TTC549 (cell line): Measurements from ENCODE around the gene TNN.

Experiments
- FAIRE-seq: peaks from 2 replicates; lab custom pipeline; 2012; peaks lifted over from hg19 to GRCh38; lab: Jason Lieb, UNC

Gene TNN

GRCh38 chr1:175116210-175116798, 48.7 kb downstream of the TNN start:
- FAIRE-seq: no peak

DNA sequence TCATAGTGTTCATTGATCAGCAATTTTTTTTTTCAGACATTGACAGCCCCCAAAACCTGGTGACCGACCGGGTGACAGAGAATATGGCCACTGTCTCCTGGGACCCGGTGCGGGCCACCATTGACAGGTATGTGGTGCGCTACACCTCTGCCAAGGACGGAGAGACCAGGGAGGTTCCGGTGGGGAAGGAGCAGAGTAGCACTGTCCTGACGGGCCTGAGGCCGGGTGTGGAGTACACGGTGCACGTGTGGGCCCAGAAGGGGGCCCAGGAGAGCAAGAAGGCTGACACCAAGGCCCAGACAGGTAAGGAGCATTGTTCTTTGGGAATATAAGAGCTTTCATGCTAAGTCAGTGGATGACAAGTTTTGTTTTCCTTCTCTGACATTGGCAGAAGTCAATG, 49.3 kb downstream of the TNN start:
- no peak for FAIRE-seq

DNA sequence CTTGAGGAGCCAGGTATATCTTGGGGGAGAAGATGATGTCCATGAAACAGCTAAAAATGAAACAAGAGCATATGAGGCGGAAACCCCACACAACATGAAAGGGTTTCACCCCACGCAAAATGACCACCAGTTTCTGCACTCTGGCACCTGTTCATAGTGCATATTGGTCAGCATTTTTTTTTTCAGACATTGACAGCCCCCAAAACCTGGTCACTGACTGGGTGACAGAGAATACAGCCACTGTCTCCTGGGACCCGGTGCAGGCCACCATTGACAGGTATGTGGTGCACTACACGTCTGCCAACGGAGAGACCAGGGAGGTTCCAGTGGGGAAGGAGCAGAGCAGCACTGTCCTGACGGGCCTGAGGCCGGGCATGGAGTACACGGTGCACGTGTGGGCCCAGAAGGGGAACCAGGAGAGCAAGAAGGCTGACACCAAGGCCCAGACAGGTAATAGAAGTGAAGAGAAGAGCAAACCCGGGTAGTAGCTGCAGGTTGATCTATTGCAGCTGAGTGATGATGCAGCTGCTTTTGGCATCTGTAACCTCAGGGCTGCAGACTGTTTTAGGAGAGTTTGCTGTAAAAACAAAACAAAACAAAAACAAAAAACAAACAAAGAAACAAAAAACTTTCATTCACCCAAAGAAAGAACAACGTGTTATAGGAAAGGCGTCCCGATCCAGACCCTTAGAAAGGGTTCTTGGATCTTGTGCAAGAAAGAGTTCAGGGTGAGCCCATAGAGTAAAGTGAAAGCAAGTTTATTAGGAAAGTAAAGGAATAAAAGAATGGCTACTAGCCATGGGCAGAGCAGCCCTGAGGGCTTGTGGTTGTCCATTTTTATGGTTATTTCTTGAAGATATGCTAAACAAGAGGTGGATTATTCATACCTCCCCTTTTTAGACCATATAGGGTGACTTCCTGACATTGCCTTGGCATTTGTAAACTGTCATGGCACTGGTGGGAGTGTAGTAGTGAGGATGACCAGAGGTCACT, 51.0 kb downstream of the TNN start:
- no peak for FAIRE-seq

DNA sequence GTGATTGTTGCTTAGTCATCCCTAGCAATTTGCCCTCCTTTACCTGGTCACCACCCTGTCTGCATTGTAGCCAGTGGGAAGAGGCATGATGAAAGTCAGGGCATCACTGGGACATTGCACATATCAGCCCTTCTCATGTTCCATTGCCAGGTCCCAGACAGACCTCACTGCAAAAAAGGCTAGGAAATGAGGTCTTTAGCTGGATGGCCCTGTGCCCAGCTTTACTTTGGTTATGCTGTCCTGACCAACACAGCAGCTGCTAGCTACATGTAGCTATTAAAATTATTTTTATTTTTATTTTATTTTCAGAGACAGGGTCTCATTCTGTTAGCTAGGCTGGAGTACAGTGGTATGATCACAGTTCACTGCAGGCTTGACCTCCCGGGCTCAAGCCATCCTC, 52.9 kb downstream of the TNN start:
- FAIRE-seq: no peak

GRCh38 chr1:175124861-175125260, 57.2 kb downstream of the TNN start:
- no peak for FAIRE-seq

DNA sequence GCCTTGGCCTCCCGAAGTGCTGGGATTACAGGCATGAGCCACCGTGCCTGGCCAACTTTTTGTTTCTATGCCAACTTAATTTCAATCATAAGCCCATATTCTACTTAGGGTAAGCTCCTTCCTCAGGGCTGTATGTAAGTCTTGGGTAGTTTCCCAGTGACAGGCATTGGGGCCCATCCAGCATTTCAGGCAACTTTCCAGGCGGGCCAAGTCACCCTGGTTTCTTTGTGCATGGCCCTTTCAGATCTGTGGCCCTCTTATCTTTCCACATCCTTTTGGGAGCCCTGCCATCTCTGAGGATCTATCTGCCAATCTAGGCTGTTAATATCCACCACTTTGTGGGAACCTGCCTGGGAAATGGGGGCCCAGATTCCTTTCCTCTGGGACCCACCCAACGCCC, 58.7 kb downstream of the TNN start:
- FAIRE-seq: no peak

DNA sequence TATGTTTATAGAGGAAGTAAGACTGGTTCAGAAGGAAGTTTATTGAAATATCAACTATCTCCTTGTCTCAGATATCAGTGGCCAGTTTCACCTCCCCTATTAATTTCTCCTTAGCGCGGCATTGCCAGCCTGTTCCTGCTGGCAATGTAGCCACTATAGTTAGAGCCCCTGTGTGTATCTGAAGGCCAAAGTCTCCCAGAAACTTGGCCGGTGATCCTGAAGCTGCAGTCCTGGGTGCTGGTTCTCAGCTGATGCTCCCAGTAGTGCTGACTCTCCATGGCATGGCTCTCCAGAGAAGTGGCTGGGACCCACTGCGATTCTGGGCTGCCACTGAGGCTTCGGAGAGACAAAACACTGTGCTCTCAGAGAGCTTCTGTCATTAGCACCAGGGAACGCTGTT, 59.9 kb downstream of the TNN start:
- FAIRE-seq: no peak

DNA sequence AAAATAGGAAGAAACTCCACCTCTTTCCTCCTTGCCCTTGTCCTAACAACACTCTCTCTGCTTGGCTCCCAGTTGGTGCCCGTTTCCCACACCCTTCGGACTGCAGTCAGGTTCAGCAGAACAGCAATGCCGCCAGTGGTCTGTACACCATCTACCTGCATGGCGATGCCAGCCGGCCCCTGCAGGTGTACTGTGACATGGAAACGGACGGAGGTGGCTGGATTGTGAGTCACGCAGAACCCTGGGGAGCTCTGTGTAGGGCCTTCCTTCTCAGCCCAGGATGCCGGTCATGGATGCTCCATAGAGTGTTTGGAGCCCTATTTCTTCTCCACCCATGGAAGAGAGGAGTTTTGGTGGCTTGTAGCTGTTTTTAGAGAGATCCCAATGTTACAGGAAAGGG, 60.9 kb downstream of the TNN start:
- FAIRE-seq: no peak

DNA sequence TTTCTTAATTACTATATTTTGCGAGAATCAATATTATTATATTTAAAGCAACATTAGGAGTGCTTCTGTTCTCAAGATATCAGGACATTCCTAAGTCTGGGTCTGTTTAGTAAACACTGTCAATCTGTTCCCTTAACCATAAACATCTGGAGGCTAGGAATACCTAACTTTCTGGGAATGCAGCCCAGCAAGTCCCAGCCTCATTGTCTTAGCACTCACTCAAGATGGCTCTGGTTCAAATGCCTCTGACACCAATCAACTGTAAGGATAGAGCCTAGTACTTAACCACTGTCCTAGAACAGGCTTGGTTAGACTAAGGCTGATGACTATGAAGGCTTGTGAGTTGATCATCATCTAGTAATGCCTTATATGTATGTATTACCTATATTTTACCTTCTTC, 61.5 kb downstream of the TNN start:
- no peak for FAIRE-seq

DNA sequence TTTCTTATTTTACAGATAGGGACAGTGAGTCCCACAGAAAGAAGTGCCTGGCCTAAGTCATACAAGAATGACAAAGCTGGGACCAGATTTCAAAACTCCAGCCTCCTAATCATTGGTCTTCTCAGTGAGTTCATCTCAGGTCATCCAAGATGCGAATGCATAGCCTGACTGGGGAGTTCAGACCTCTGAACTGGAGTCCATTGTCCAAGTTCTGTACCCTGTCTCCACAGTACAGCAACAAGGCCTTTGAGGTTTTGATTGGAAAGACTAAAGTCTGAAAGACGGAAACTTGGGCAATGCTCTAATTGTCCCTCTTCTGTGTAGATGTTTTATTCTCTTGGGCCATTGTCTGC, 62.0 kb downstream of the TNN start:
- FAIRE-seq: no peak

- no peak for FAIRE-seq
These were observed 62.5 kb downstream of the TNN start for GRCh38 chr1:175129997-175130648.

DNA sequence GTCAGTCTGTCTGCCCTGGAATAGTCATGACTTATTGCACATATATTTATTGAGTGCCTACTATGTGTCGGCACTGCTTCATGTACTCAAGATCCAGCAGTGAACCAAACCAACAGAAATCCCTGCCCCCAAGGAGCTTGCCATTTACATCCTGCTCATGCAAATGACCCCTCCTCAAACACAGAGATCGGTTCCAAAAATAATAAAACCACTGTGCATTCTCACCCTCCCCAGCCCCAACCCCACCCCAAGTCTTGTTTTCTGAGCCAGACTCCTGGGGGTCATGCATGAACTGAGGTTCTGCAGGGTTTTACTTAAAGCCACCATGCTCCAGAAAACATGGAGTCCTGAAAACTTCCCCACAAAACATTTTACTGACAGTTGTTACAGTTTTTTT, 63.0 kb downstream of the TNN start:
- no peak for FAIRE-seq

GRCh38 chr1:175131095-175131494, 63.5 kb downstream of the TNN start:
- no peak for FAIRE-seq

DNA sequence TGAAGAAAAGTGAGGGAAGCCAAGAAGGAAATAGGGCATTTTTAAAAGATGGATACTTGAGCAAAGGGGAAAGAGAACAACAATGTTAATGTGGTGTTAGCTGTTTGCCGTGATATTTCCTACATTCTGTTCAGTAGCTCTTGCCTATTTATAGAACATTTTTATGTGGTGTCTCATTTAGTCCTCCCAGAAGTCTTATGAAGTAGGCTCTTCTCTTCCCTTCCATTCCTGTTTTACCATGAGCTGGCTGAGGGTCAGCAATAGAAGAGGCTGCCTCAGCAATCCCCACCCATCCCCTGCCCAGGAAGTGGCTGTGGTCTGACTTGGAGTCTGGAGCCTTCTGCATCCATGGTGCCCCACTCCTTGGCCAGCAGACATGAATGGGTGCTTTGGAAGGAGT, 64.8 kb downstream of the TNN start:
- no peak for FAIRE-seq

- no peak for FAIRE-seq
These were observed 66.2 kb downstream of the TNN start for GRCh38 chr1:175133673-175134435.

- FAIRE-seq: no peak
These were observed 66.9 kb downstream of the TNN start for GRCh38 chr1:175134500-175134899.

- no peak for FAIRE-seq
These were observed 68.6 kb downstream of the TNN start for GRCh38 chr1:175136246-175136645.

GRCh38 chr1:175137369-175137768, 69.7 kb downstream of the TNN start:
- no peak for FAIRE-seq

GRCh38 chr1:175138579-175138978, 70.9 kb downstream of the TNN start:
- FAIRE-seq: no peak

DNA sequence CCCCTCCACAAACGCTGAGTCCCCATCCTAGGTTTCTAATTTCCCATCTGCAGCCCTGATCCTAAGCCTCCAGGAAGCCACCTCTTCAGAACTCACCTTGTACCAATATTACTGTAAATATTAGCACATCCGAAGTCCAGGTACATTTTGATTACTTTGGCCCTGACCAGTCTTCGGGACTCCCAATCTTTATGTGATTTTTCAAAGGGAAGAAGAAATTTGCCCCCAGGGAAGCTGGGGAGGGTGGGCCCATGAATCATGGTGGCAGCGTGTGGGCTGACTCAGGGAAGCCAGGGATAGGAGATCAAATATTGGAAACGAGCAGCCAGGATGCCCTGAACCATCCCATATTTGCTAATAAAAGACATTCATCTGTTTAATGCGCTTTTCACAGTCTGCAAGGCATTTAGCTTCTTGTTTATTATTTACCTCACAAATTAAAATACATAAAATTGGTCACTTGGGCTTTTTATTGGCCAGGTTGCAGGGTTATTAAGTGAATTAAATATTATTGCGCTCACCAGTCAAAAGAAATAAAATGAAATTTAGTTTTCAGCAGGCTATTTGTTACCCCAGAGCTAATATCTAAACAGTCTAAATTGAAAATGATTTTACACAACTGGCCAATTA, 78.4 kb downstream of the TNN start:
- no peak for FAIRE-seq

DNA sequence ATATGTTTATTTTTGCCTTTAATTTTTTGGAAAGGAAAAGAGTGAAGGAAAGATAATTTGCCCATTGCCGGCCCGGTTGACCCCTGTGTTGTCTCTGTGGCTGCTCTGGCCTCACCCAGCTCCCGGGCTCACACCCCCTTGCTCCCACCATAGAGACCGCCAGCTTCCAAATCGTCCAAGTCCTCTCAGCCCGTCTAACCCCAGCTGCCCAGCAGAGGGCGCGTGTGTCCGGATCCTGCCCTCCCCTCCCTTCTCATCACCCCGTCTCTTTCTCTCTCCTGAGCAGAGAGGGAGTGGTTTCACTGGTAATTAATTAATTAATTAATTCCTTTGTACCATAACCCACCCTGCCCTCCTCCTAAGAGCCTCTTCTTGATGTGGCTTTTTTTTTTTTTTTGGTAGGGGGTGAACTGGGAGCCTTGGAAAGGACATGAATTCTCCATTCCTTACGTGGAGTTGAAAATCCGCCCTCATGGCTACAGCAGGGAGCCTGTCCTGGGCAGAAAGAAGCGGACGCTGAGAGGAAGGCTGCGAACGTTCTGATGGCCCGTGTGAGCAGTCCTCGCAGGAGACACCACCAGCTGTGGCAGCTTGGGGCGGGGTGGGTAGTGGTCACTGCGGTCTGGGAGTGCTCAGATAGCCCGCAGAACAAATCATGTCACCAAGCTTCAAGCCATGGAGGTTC, 79.0 kb downstream of the TNN start:
- no peak for FAIRE-seq

DNA sequence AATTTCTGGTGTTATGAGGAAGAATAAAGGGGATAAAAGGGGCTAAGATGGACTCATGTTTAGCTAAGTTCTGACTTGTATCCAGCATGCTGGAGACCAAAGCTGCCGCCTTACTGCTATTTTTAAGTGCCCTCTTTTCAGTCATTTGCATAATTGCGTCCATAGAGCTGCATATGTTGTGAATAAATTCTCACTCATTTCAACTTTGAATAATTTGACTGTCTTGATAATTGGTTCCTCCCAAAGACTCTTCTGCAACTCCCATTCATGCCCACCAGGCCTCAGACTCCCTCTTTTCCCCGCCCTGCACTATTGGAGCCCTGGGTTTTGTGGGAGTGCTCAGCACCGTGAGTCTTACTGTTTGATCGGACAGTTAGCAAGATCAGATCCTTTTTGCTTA, 79.9 kb downstream of the TNN start:
- no peak for FAIRE-seq
